ENCODE data around the gene LHFPL6.

DNA sequence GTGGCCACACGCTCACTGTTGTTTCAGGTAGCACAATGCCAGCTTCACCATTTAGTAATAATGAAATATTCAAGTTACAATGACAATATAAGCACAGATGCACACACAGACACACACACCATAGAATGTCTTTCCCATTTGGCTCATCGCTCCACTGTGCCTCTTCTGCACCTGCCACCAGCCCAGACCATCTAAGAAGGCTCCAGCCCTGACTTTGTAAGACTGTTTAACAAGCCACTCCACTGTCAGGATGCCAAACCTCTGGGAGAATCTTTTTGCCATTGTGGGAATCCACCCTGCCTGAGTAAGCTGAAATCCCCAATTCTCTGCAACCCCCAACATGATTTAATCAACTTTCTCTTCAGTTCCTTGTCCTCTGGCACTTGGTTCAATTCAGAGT, 60.6 kb downstream of the LHFPL6 start:
- no peak for TF ChIP-seq GATA2 (IDR thresholded peaks at IDR 0.05; ENCODE audit: low read depth, low read length)
- TF ChIP-seq GATA3 (IDR thresholded peaks at IDR 0.05; ENCODE audit: low read depth, low read length): no peak
